GM18526 (cell line): ENCODE results near the gene SMAD2.

Experiments
- POLR2A ChIP-seq: IDR thresholded peaks from 3 replicates; pipeline ENCODE4 v1.6.1; 2011; ENCODE audit not compliant: insufficient read length; ENCODE audit errors: extremely low read depth

Gene SMAD2

GRCh38 chr18:47844828-47845498 is 85.5 kb downstream of the SMAD2 start:
- TF ChIP-seq POLR2A: no peak

GRCh38 chr18:47842836-47843235 is 87.6 kb downstream of the SMAD2 start:
- no peak for TF ChIP-seq POLR2A

GRCh38 chr18:47838396-47838795 is 92.1 kb downstream of the SMAD2 start:
- TF ChIP-seq POLR2A: no peak

GRCh38 chr18:47832348-47832747 is 98.1 kb downstream of the SMAD2 start:
- TF ChIP-seq POLR2A: no peak

- TF ChIP-seq POLR2A: no peak
These were observed 99.1 kb downstream of the SMAD2 start for GRCh38 chr18:47831351-47831750.

- TF ChIP-seq POLR2A: no peak
These were observed 99.7 kb downstream of the SMAD2 start for GRCh38 chr18:47830772-47831171.

- TF ChIP-seq POLR2A: no peak
These were observed 100.6 kb downstream of the SMAD2 start for GRCh38 chr18:47829831-47830230.

- TF ChIP-seq POLR2A: no peak
These were observed 104.0 kb downstream of the SMAD2 start for GRCh38 chr18:47826157-47827074.

GRCh38 chr18:47821314-47821713 is 109.1 kb downstream of the SMAD2 start:
- TF ChIP-seq POLR2A: no peak

GRCh38 chr18:47817795-47818077 is 112.7 kb downstream of the SMAD2 start:
- TF ChIP-seq POLR2A: no peak

- TF ChIP-seq POLR2A: no peak
These were observed 113.3 kb downstream of the SMAD2 start for GRCh38 chr18:47817017-47817794.

- TF ChIP-seq POLR2A: no peak
These were observed 114.8 kb downstream of the SMAD2 start for GRCh38 chr18:47815486-47816270.

- TF ChIP-seq POLR2A: no peak
These were observed 121.0 kb downstream of the SMAD2 start for GRCh38 chr18:47809420-47809819.

- no peak for TF ChIP-seq POLR2A
These were observed 127.7 kb downstream of the SMAD2 start for GRCh38 chr18:47802802-47803201.

GRCh38 chr18:47801817-47802216 is 128.6 kb downstream of the SMAD2 start:
- no peak for TF ChIP-seq POLR2A
